ENCODE data around the gene KCNC2.

Gene KCNC2

GRCh38 chr12:75086091-75087038, 123.3 kb downstream of the KCNC2 start:
- no peak for DNase-seq
- Histone ChIP-seq H3K27ac (ENCODE audit: low read length) (no peak overlapping the region), H3K9ac (ENCODE audit: low read length) (no peak overlapping the region), H3K4me1 (ENCODE audit: low read length) (no peaks in the 10 kb centered on the region), H4K20me1 (ENCODE audit: insufficient read depth, low read length) (no peaks in the 10 kb centered on the region), H3K4me3 (ENCODE audit: low read length) (no peak overlapping the region), H3K9me3 (replicated peaks; ENCODE audit: insufficient read depth, low read length) (no peaks in the 10 kb centered on the region), H2AFZ (ENCODE audit: low read length) (no peak overlapping the region), H3K79me2 (ENCODE audit: low read length) (no peaks in the 10 kb centered on the region), H3K36me3 (replicated peaks; ENCODE audit: insufficient read depth, low read length) (no peaks in the 10 kb centered on the region), H3K9me2 (replicated peaks; ENCODE audit: insufficient read depth, low read length) (no peaks in the 10 kb centered on the region), H3K4me2 (ENCODE audit: low read depth, low read length) (no peak overlapping the region), H3K27me3 (replicated peaks; ENCODE audit: insufficient read depth, low read length) (no peaks in the 10 kb centered on the region), H3F3A (ENCODE audit: insufficient read depth, low read length) (no peaks in the 10 kb centered on the region)
- no peak for TF ChIP-seq CTCF (IDR thresholded peaks at IDR 0.05; ENCODE audit: low read length)
- TF ChIP-seq EZH2phosphoT487 (IDR thresholded peaks at IDR 0.05; ENCODE audit: low read length): no peak
- no peak for TF ChIP-seq EZH2 (optimal IDR thresholded peaks at IDR 0.05; ENCODE audit: low read depth, low read length)

- DNase-seq: no peak
- no peaks in the 10 kb centered on the region for H3F3A ChIP-seq (ENCODE audit: insufficient read depth, low read length)
These were observed 128.3 kb downstream of the KCNC2 start for GRCh38 chr12:75081305-75081704.

GRCh38 chr12:75080582-75080981, 129.1 kb downstream of the KCNC2 start:
- H3K79me2 ChIP-seq (ENCODE audit: low read length): no peaks in the 10 kb centered on the region
- H3K9me2 ChIP-seq (replicated peaks; ENCODE audit: insufficient read depth, low read length): no peaks in the 10 kb centered on the region
- no peaks in the 10 kb centered on the region for H3F3A ChIP-seq (ENCODE audit: insufficient read depth, low read length)
- no peak overlapping the region for H3K27ac ChIP-seq (ENCODE audit: low read length)
- H2AFZ ChIP-seq (ENCODE audit: low read length): no peak overlapping the region
- H4K20me1 ChIP-seq (ENCODE audit: insufficient read depth, low read length): no peaks in the 10 kb centered on the region
- no peak overlapping the region for H3K9ac ChIP-seq (ENCODE audit: low read length)
- TF ChIP-seq EZH2 (optimal IDR thresholded peaks at IDR 0.05; ENCODE audit: low read depth, low read length) (no peak), CTCF (IDR thresholded peaks at IDR 0.05; ENCODE audit: low read length) (no peak), EZH2phosphoT487 (IDR thresholded peaks at IDR 0.05; ENCODE audit: low read length) (no peak)
- no peak overlapping the region for H3K4me3 ChIP-seq (ENCODE audit: low read length)
- no peaks in the 10 kb centered on the region for H3K9me3 ChIP-seq (replicated peaks; ENCODE audit: insufficient read depth, low read length)
- H3K27me3 ChIP-seq (replicated peaks; ENCODE audit: insufficient read depth, low read length): no peaks in the 10 kb centered on the region
- DNase-seq: no peak
- no peak overlapping the region for H3K4me2 ChIP-seq (ENCODE audit: low read depth, low read length)
- no peaks in the 10 kb centered on the region for H3K36me3 ChIP-seq (replicated peaks; ENCODE audit: insufficient read depth, low read length)
- no peaks in the 10 kb centered on the region for H3K4me1 ChIP-seq (ENCODE audit: low read length)

More at GRCh38 chr12:75081305-75081704, 128.3 kb downstream of the KCNC2 start:
- Histone ChIP-seq H3K9me3 (replicated peaks; ENCODE audit: insufficient read depth, low read length) (no peaks in the 10 kb centered on the region), H3K79me2 (ENCODE audit: low read length) (no peaks in the 10 kb centered on the region), H3K27me3 (replicated peaks; ENCODE audit: insufficient read depth, low read length) (no peaks in the 10 kb centered on the region), H3K27ac (ENCODE audit: low read length) (no peak overlapping the region), H3K9me2 (replicated peaks; ENCODE audit: insufficient read depth, low read length) (no peaks in the 10 kb centered on the region), H2AFZ (ENCODE audit: low read length) (no peak overlapping the region), H3K4me1 (ENCODE audit: low read length) (no peaks in the 10 kb centered on the region), H3K36me3 (replicated peaks; ENCODE audit: insufficient read depth, low read length) (no peaks in the 10 kb centered on the region), H3K4me3 (ENCODE audit: low read length) (no peak overlapping the region), H3K9ac (ENCODE audit: low read length) (no peak overlapping the region), H4K20me1 (ENCODE audit: insufficient read depth, low read length) (no peaks in the 10 kb centered on the region), H3K4me2 (ENCODE audit: low read depth, low read length) (no peak overlapping the region)
- TF ChIP-seq EZH2phosphoT487 (IDR thresholded peaks at IDR 0.05; ENCODE audit: low read length): no peak
- TF ChIP-seq CTCF (IDR thresholded peaks at IDR 0.05; ENCODE audit: low read length): no peak
- TF ChIP-seq EZH2 (optimal IDR thresholded peaks at IDR 0.05; ENCODE audit: low read depth, low read length): no peak

All from MM.1S (cell line).